Lung (tissue), 12 donors: Measurements from ENCODE around the gene LIPA. TPM values are rescaled to one million over a fixed set of nuclear protein-coding genes. Genes with fewer than 3 reads are reported as not detected.
A peak's percentile ranks its signal among the peaks of the same experiment; 100 is the strongest.

Experiments used
- ATAC-seq: fragments of 200-7000 bp; cut with Tn5 transposase; one replicate; pipeline ENCODE4 v1.9.1; 2020; ENCODE audit warnings: moderate number of reproducible peaks; ENCODE audit not compliant: insufficient read depth, low FRiP score
- DNase-seq, 3 donors: peaks; one replicate each; pipeline ENCODE4 v3.0.0-alpha.2; 2013 to 2017
- H3K27ac ChIP-seq, 2 donors: one replicate each; pipeline ENCODE4 v1.5.1; 2013; ENCODE audit warnings: mild to moderate bottlenecking in 2 of 2, moderate library complexity in 2 of 2, control low read depth in 1 of 2, inconsistent platforms in 1 of 2, low read depth in 1 of 2, low read length in 1 of 2
- H3K27me3 ChIP-seq, 3 donors: one replicate each; pipeline ENCODE4 v1.5.1; 2013; ENCODE audit warnings: low read length in 2 of 3; ENCODE audit not compliant: control insufficient read depth in 3 of 3, insufficient read depth in 3 of 3
- H3K36me3 ChIP-seq, 4 donors: one replicate each; pipeline ENCODE4 v1.5.1; 2013; ENCODE audit warnings: low read length in 4 of 4, mild to moderate bottlenecking in 1 of 4, moderate library complexity in 1 of 4; ENCODE audit not compliant: control insufficient read depth in 4 of 4, insufficient read depth in 4 of 4
- H3K4me1 ChIP-seq, 5 donors: one replicate each; pipeline ENCODE4 v1.5.1; 2013; ENCODE audit warnings: low read length in 5 of 5, mild to moderate bottlenecking in 2 of 5, moderate library complexity in 1 of 5; ENCODE audit not compliant: control insufficient read depth in 5 of 5, insufficient read depth in 5 of 5
- H3K4me3 ChIP-seq: one replicate; pipeline ENCODE4 v1.5.1; 2013; ENCODE audit warnings: mild to moderate bottlenecking, control low read depth, moderate library complexity
- H3K9ac ChIP-seq, 2 donors: one replicate each; pipeline ENCODE4 v1.5.1; 2013; ENCODE audit warnings: low read length in 2 of 2, control low read depth in 1 of 2; ENCODE audit not compliant: insufficient read depth in 1 of 2
- H3K9me3 ChIP-seq, 4 donors: one replicate each; pipeline ENCODE4 v1.5.1; 2013; ENCODE audit warnings: low read length in 3 of 4, mild to moderate bottlenecking in 1 of 4, moderate library complexity in 1 of 4; ENCODE audit not compliant: control insufficient read depth in 4 of 4, insufficient read depth in 3 of 4
- WGBS, 2 donors: extraction: QIAGEN DNeasy Blood & Tissue Kit; methylation state at CpG; one replicate each; pipeline ENCODE4 v1.1.7; 2013; 5-methylcytosine and 5-hydroxymethylcytosine counted together
- polyA plus RNA-seq, 2 donors: library from polyadenylated mRNA; stranded (reverse); fragments of 200-250 nt; gene quantifications; one replicate each; pipeline ENCODE4 v1.2.1, GENCODE V29; 2013
- total RNA-seq, 2 donors: library from RNA; depleted of rRNA in 1 of 2; stranded (reverse); fragments of >200 nt in 1 of 2; gene quantifications; one replicate each; pipeline ENCODE4 v1.2.1, GENCODE V29; 2014 to 2021
- TF ChIP-seq, protein P1 (sequence below): IDR thresholded peaks from 2 replicates; pipeline ENCODE4 v1.5.1; 2012; ENCODE audit warnings: mild to moderate bottlenecking; ENCODE audit errors: control extremely low read depth, extremely low read depth
- donor health status: control.
- donor health status: control.
- donor health status: Bipolar disorder and iron deficiency.
- donor health status: healthy.
- donor health status: DM: yes; HTN: yes; CAD: no.

Gene LIPA
- total and polyA plus RNA-seq, 4 donors, result 24.0 to 140 (median 71.7) TPM

DNA sequence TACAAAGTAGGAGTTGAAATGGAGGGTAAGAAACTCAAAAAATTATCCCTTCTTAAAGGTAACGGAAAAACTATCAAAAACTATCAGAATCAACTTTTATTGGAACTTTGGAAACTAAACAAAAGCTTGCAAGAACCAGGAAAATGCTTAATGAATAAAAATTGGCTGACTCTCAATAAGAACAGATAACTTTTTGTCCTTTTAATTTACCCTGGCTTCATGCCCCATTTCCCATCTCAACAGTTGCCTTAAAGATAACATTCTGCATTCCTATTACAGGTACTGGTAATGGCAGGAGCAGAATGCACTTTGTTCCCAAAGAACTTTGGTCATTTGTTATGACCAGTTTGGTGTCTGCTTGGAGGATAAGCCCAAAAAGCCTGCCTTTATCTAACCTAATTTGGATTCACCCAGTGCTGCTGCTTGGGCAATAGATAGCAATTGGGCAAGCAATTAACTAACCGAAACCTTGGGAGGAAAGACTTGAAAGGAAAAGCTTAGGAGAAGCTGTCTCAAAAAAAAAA, 62.3 kb downstream of the LIPA start:
- Histone ChIP-seq H3K27me3 (no peaks in the 10 kb centered on the region), H3K27ac (no peak overlapping the region), H3K9me3 (peaks cover 0 to 2% (median 0%) of the 10 kb centered on the region in 4 donors), H3K4me3 (no peak overlapping the region), H3K4me1 (no peaks in the 10 kb centered on the region), H3K9ac (no peak overlapping the region), H3K36me3 (no peaks in the 10 kb centered on the region)
- no peak for DNase-seq
- TF ChIP-seq, protein P1, sequence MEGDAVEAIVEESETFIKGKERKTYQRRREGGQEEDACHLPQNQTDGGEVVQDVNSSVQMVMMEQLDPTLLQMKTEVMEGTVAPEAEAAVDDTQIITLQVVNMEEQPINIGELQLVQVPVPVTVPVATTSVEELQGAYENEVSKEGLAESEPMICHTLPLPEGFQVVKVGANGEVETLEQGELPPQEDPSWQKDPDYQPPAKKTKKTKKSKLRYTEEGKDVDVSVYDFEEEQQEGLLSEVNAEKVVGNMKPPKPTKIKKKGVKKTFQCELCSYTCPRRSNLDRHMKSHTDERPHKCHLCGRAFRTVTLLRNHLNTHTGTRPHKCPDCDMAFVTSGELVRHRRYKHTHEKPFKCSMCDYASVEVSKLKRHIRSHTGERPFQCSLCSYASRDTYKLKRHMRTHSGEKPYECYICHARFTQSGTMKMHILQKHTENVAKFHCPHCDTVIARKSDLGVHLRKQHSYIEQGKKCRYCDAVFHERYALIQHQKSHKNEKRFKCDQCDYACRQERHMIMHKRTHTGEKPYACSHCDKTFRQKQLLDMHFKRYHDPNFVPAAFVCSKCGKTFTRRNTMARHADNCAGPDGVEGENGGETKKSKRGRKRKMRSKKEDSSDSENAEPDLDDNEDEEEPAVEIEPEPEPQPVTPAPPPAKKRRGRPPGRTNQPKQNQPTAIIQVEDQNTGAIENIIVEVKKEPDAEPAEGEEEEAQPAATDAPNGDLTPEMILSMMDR, result no peak
- ATAC-seq, result no peak
- 79 to 88% methylated on average over 2 of the region's 2 CpGs for WGBS, 2 donors

DNA sequence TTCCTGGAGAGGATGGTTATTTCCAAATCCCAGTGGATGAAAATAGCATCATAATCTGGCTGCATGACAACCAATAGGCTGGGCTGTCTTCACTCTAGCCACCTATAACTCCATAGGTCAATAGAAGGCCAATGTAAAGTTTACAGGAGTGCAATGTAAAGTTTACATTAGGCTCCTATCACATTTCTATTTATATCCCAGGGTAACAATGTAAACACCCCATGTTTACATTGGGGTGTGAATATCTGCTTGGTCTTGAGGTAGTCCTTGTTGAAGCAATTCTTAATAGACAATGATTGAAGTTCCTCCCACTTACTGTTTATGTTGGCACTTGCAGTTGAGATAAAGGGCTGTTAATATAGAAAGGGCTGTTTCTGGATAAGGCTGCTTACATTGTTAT, 65.9 kb downstream of the LIPA start:
- TF ChIP-seq, protein P1, result no peak

GRCh38 chr10:89184638-89185037, 66.9 kb downstream of the LIPA start:
- TF ChIP-seq, protein P1, result no peak
- Histone ChIP-seq H3K27me3 (no peaks in the 10 kb centered on the region), H3K27ac (no peak overlapping the region), H3K36me3 (no peaks in the 10 kb centered on the region), H3K4me3 (no peak overlapping the region), H3K9me3 (peaks cover 0 to 3% (median 0%) of the 10 kb centered on the region in 4 donors), H3K9ac (no peak overlapping the region), H3K4me1 (no peaks in the 10 kb centered on the region)
- ATAC-seq (no peak), DNase-seq (no peak)
- WGBS, 2 donors, result 71 to 76% methylated on average over 3 of the region's 3 CpGs

More for the DNA sequence above, 65.9 kb downstream of the LIPA start:
- no peak overlapping the region for H3K9ac ChIP-seq
- no peaks in the 10 kb centered on the region for H3K4me1 ChIP-seq
- peaks cover 0 to 3% (median 0%) of the 10 kb centered on the region in 4 donors for H3K9me3 ChIP-seq
- ATAC-seq (no peak), DNase-seq (peak in 2 of 3 donors; percentile 37 to 40)
- H3K27ac ChIP-seq, result no peak overlapping the region
- no peak overlapping the region for H3K4me3 ChIP-seq
- no peaks in the 10 kb centered on the region for H3K36me3 ChIP-seq
- H3K27me3 ChIP-seq, result no peaks in the 10 kb centered on the region

DNA sequence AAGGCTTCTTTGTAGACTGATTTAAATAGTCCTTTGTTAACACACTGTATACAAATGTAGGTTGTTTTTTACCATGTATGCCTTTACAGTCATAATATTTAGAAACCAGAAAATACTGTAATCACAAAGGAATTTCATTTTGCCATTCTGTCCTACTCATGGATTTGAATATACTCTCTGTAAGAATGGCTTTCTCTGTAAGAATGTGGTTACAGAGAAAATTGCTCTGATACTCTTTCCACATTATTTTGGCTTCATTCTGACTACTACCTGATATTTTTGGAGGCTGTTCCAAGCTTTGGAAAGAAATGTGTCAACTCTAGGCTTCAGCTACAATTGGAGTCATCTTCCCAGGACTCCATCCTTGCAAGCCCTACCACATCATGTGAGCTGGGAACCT, 68.0 kb downstream of the LIPA start:
- Histone ChIP-seq H3K36me3 (no peaks in the 10 kb centered on the region), H3K9me3 (peaks cover 0 to 2% (median 0%) of the 10 kb centered on the region in 4 donors), H3K27ac (no peak overlapping the region), H3K9ac (no peak overlapping the region), H3K4me3 (no peak overlapping the region), H3K4me1 (no peaks in the 10 kb centered on the region), H3K27me3 (no peaks in the 10 kb centered on the region)
- no peak for DNase-seq
- ATAC-seq, result no peak
- TF ChIP-seq, protein P1, result no peak
